ENCODE measurements around the gene LARGE2.

Gene LARGE2

GRCh38 chr11:45945397-45945999 lies 23.0 kb downstream of the LARGE2 start:
- Mint-ChIP-seq H3K4me1 (no peaks in the 10 kb centered on the region), H3K27ac (no peak overlapping the region), H3K4me3 (no peak overlapping the region), H3K9me3 (no peaks in the 10 kb centered on the region), H3K27me3 (no peaks in the 10 kb centered on the region), H3K36me3 (peaks cover 16% of the 10 kb centered on the region)

- peaks cover 14% of the 10 kb centered on the region for H3K36me3 Mint-ChIP-seq
Observed at GRCh38 chr11:45947885-45948284, 25.4 kb downstream of the LARGE2 start.

DNA sequence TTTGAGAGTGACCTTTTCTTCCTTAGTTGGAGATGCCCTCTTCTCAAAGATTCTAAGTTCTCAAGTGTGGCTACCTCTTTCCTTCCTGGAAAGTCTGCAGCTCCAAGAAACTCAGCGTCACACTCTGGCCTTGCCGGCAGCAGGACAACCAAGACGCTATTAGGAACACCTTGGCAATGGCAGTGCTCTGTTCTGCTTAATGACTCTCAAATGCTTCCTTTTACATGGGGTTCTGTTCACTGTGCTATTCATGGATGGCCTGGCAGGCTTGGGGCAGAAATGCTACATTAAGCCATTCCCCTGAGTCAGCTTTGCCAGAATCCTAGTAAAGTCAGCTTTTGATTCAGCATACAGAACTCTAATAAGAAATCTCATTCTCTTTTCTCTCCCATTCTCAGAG lies 25.9 kb downstream of the LARGE2 start:
- Mint-ChIP-seq H3K27me3 (no peaks in the 10 kb centered on the region), H3K36me3 (peaks cover 14% of the 10 kb centered on the region), H3K4me3 (no peak overlapping the region), H3K4me1 (no peaks in the 10 kb centered on the region), H3K27ac (no peak overlapping the region), H3K9me3 (no peaks in the 10 kb centered on the region)

More at GRCh38 chr11:45947885-45948284, 25.4 kb downstream of the LARGE2 start:
- Mint-ChIP-seq H3K27me3 (no peaks in the 10 kb centered on the region), H3K4me3 (no peak overlapping the region), H3K9me3 (no peaks in the 10 kb centered on the region), H3K4me1 (no peaks in the 10 kb centered on the region), H3K27ac (peak overlapping the region; percentile 35)

- no peaks in the 10 kb centered on the region for H3K4me1 Mint-ChIP-seq
- no peak overlapping the region for H3K4me3 Mint-ChIP-seq
- no peak overlapping the region for H3K27ac Mint-ChIP-seq
- H3K27me3 Mint-ChIP-seq = no peaks in the 10 kb centered on the region
- H3K36me3 Mint-ChIP-seq = peaks cover 11% of the 10 kb centered on the region
- H3K9me3 Mint-ChIP-seq = no peaks in the 10 kb centered on the region
Observed at GRCh38 chr11:45949992-45950407, 27.5 kb downstream of the LARGE2 start.

GRCh38 chr11:45959851-45960250 lies 37.4 kb downstream of the LARGE2 start:
- Mint-ChIP-seq H3K27ac (no peak overlapping the region), H3K36me3 (peaks cover 22% of the 10 kb centered on the region), H3K4me1 (no peaks in the 10 kb centered on the region), H3K27me3 (no peaks in the 10 kb centered on the region), H3K4me3 (no peak overlapping the region), H3K9me3 (no peaks in the 10 kb centered on the region)

- Mint-ChIP-seq H3K27ac (no peak overlapping the region), H3K9me3 (no peaks in the 10 kb centered on the region), H3K4me1 (no peaks in the 10 kb centered on the region), H3K36me3 (peaks cover 20% of the 10 kb centered on the region), H3K4me3 (no peak overlapping the region), H3K27me3 (no peaks in the 10 kb centered on the region)
Observed at GRCh38 chr11:45960387-45961095, 38.1 kb downstream of the LARGE2 start.

- H3K4me1 Mint-ChIP-seq = no peaks in the 10 kb centered on the region
- H3K4me3 Mint-ChIP-seq = no peak overlapping the region
- no peaks in the 10 kb centered on the region for H3K9me3 Mint-ChIP-seq
- H3K36me3 Mint-ChIP-seq = peaks cover 14% of the 10 kb centered on the region
- no peaks in the 10 kb centered on the region for H3K27me3 Mint-ChIP-seq
- no peak overlapping the region for H3K27ac Mint-ChIP-seq
Observed at GRCh38 chr11:45961751-45962240, 39.3 kb downstream of the LARGE2 start.

DNA sequence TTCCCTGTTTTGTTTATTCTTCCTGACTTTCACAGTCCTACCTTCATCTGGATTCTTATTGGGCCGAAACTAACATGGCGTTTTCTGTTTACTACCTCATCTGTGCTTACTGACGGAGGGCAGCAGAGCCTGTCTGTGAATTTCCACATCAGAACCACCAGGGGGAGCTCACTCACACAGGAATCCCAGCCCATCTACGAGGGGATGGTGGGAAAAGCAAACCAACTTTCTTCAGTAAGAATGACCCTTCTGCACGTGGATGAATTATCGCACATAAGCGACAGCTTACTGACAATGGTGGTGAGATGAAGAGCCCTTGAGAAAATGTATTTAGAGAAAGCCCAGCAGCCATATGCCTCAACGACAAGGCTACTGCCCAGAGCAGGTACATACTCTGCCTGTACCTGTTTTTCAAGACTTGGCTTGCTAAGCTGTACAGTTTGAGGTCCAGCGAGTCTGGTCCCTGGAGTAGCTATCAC lies 42.5 kb downstream of the LARGE2 start:
- Mint-ChIP-seq H3K36me3 (peaks cover 2% of the 10 kb centered on the region), H3K27me3 (no peaks in the 10 kb centered on the region), H3K27ac (no peak overlapping the region), H3K9me3 (no peaks in the 10 kb centered on the region), H3K4me1 (no peaks in the 10 kb centered on the region), H3K4me3 (no peak overlapping the region)

GRCh38 chr11:45967506-45967905 lies 45.0 kb downstream of the LARGE2 start:
- no peaks in the 10 kb centered on the region for H3K4me1 Mint-ChIP-seq
- H3K4me3 Mint-ChIP-seq = no peak overlapping the region
- H3K9me3 Mint-ChIP-seq = no peaks in the 10 kb centered on the region
- H3K27ac Mint-ChIP-seq = no peak overlapping the region
- no peaks in the 10 kb centered on the region for H3K36me3 Mint-ChIP-seq
- H3K27me3 Mint-ChIP-seq = no peaks in the 10 kb centered on the region

DNA sequence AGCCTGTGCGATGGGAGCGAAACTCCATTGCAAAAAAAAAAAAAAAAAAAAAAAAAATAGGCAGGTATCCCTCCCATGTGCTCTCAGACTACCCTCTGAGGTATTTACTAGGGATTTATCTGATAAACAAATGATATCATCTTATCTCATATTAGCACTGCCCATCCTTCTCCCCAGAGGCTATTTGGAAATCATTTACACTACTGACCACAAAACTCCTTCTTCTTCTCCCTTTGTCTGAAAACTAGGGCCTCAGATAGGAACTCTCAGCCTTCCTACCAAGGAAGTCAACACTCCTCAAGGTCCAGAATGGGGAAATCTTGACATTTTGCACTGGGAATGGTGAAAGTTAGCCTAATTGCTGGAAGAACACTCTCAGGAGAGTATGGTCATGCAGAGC lies 46.4 kb downstream of the LARGE2 start:
- Mint-ChIP-seq H3K4me1 (no peaks in the 10 kb centered on the region), H3K27ac (no peak overlapping the region), H3K4me3 (no peak overlapping the region), H3K9me3 (no peaks in the 10 kb centered on the region), H3K27me3 (no peaks in the 10 kb centered on the region), H3K36me3 (no peaks in the 10 kb centered on the region)

GRCh38 chr11:45973601-45974000 lies 51.1 kb downstream of the LARGE2 start:
- H3K27ac Mint-ChIP-seq = no peak overlapping the region
- H3K4me3 Mint-ChIP-seq = no peak overlapping the region
- peaks cover 7% of the 10 kb centered on the region for H3K36me3 Mint-ChIP-seq

GRCh38 chr11:45974806-45975205 lies 52.4 kb downstream of the LARGE2 start:
- H3K9me3 Mint-ChIP-seq = no peaks in the 10 kb centered on the region
- no peak overlapping the region for H3K27ac Mint-ChIP-seq
- H3K4me1 Mint-ChIP-seq = peaks cover 4% of the 10 kb centered on the region
- peaks cover 9% of the 10 kb centered on the region for H3K36me3 Mint-ChIP-seq
- no peak overlapping the region for H3K4me3 Mint-ChIP-seq
- no peaks in the 10 kb centered on the region for H3K27me3 Mint-ChIP-seq

More at GRCh38 chr11:45973601-45974000, 51.1 kb downstream of the LARGE2 start:
- H3K9me3 Mint-ChIP-seq = no peaks in the 10 kb centered on the region
- peaks cover 4% of the 10 kb centered on the region for H3K4me1 Mint-ChIP-seq
- no peaks in the 10 kb centered on the region for H3K27me3 Mint-ChIP-seq
